NCI-H1694 (cell line): Measurements from ENCODE around the gene RNF10.
A peak's percentile ranks its signal among the peaks of the same experiment; 100 is the strongest.
"Not testable (repeated sequence)": the region's sequence is repeated elsewhere in the genome, so short reads cannot be mapped to it uniquely, and the experiment has no call there.

Source experiments
- DNase-seq: peaks from one replicate; lab custom pipeline; 2025; lab: John Stamatoyannopoulos, UW

Gene RNF10

DNA sequence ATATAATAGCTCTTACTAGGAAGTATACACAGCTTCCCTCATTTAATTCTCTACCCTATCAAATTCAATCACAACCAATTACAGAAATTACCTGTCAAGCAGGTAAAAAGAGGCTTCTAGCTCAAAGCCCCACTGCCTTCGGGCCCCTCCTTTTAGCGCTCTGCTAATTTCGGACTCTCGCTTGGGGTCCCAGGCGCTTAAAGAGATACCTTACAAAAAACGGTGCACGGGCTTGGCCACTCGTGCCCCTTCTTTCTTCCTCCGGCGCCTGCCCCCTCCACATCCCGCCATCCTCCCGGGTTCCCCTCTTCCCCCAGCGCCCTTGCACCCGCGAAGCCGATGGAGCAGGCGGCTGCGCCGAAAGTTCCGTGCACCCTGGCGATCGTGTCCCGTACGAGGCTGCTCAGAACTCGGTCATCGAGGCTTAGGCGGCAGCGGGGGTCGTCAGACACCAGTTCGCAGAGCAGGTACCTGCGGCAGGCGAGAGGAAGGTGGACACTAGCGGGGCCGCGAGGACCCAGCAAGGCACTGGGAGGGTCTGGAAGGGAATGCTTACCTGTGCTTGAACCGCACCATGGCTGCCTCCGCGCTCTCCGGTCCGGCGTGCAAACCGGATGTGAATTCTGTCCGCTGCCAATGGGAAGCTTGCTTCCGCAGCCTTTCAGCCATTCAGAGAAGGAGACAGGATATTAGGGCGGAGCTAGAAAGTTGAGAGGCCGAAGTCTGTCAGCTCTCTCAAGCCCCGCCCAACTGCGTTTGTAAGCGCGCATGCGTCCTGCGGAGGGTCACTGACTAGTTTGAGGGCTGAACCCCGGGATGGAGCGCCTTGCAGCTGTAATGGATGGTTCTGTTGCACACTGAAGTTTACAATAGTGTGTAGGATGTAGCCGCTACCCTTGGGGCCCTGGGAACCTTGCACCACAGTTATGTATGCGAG lies 46.9 kb downstream of the RNF10 start, which contains the start of gene POP5:
Gene POP5, minus strand, starts transcription at position 616 of the 937 bp plus-strand sequence. Its CDS starts 40 bp downstream, at position 576.
- peak; percentile 92 for DNase-seq

DNA sequence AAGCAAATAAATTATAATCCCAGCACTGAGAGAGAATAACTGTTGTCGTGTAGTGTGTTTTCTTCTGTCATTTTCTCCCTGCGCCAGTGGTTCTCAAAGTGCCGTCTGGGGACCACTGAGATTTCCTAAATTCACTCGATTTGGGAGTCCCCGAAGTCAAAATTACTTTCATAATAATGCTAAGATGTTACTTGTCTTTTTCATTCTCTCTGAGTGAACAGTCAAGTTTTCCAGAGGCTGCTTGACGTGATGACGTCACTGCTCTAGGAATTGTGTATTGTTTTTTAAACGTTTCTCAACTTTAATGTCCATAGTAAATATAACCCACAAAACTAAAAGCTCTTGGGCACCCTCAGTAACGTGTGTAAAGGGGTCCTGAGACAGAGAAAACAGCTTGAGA lies 47.8 kb downstream of the RNF10 start:
- DNase-seq: no peak

DNA sequence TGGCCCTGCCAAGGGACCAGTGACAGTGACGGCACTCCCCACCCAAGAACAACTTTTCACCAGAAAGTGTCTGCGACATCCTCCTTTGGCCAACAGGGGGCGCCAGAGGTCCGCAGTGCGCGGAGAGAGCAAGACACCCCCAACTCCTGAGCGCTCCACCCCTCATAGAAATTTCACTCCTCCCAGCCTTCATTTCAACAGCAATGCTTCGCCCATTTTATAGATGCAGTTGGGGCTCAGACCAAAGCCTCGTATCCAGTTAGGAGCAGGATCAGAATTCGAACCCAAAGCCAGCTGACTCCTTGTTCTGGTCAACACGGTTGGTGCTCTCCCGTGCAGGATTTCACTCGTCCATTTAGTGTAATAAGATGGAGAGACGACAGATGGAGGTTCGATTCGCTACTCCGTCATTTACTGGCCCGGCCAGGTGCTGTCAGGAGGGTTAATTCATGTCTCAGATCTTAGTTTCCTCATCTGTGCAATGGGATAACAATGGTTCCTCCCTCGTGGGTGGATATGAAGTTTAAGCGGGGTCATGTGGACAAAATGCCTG lies 49.4 kb downstream of the RNF10 start:
- peak; percentile 63 for DNase-seq

DNA sequence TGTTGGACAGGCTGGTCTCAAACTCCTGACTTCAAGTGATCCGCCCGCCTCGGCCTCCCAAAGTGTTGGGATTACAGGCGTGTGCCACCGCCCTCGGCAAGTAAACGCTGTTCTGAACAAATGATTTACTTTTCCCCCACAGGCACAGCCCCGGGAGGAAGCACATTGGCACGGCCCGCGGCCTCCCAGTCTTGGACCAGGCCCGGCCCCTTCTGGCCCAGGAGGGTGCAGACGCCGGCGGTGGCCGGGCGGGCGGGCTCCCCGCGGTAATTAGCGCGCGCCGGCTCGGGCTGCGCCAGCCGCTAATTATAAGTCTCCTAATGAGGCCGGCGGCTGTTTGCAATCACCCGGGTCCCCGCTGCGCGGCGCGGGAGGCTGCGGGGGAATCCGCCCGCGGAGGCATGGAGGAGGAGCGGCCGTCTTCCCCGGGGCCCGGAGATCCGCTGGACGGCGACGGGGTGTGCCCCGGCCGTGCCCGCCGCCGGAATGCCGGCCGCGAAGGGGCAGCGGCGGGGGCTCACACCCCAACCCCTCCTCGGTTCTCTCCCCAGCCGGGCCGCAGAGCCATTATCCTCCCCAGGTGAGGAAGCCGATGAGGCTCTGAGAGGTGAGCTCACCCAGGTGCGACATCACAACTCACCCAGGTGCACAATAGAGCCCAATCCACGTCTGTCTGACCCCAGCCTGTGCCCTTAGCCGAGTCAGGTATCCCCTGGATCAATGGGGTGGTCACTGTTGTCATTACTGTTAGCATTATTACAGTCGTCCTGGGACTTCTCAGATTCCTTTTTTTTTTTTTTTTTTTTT lies 50.4 kb downstream of the RNF10 start:
- DNase-seq: no peak

DNA sequence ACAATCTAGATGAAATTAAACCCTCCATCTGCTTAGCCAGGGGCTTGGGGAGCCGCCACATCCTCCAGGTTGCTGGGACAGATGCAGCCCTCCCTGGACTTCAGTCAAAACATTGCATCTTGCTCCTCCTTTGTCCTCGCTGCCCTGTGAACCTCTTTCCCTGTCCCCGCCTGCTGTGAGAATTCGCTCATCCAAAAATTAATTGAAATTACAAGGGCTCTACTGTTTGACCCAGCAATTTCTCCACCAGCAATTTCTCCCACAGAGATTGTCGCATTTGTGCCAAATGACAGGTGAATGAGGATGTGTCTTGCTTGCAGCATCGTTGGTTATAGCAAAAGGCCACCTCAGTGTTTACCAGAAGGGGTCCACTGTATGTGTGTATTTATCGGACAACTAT lies 52.0 kb downstream of the RNF10 start:
- no peak for DNase-seq

DNA sequence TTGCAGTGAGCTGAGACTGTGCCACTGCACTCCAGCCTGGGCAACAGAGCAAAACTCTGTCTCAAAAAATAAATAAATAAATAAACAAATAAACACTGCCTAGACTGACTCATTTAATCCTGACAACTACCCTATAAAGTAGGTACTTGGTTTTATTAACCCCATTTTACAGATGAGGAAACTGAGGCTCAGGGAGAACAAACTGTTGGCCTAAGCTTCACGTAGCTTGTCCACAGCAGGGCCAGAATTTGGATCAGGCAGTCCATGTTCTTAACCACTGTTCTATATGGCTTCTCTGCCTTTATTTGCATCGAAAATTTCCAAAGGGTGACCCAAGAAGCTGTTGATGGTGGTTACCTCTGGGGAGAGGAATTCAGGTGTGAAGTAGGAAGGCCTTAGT lies 52.7 kb downstream of the RNF10 start:
- DNase-seq: no peak

DNA sequence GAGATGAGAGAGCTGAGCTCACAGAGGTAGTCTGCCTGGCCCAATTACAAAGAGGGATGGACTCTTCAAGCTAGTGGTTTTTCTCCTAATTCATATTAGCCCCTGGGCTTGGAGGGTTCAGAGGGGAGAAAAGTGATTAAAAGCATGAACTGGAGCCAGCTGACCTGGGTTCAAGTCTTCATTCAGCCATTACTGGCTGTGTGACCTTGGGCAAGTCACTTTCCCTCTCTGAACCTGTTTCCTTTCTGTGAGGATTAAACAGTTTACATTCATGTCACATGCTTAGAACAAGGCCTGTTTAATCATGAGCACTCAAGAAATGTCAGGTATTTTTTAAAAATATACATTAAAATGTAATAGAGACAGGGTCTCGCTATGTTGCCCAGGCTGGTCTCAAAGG lies 54.2 kb downstream of the RNF10 start:
- DNase-seq: no peak

DNA sequence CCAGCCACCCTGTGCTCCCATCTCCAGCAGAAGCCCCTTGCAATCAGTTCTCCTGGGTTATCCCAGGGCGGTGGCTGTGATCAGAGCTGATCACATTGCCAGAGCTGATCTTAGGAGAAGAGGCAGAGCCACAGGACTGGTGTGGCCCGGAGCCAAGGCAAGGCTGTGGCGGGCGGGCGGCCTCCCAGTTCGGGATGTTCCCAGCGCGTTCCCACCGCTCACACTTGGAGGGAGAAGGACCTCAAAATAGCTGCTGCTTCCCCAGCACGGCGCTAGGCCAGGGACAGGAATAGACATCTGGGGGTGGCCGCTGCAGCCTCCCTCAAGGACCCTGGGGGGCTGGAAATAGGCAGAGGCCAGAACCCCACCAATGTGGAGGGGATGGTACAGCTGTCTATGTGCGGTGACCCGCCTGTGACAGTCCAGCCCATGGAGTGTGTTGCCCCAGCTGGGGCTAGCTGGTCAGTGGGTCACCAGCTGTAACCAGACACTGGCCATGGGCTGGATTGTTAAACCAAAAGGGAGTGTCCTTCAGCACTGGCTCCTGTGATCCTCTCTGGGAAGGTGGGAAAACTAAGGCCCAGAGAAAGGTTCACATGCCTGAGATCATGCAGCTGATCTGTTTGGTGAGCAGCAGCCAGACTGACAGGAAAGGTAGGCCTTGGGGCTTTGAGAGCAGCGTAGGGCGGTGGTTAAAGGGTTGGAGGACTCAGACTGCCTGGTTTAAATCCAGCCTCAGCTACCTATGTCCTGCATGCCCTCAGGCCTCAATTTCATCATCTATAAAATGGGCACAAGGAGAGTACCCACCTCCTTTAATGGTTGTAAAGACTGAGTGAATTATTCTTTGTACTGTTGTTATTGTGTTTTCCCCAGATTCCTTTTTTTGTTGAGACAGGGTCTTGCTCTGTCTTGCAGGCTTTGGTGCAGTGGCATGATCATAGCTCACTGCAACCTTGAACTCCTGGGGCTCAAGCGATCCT lies 55.1 kb downstream of the RNF10 start:
- DNase-seq: no peak

DNA sequence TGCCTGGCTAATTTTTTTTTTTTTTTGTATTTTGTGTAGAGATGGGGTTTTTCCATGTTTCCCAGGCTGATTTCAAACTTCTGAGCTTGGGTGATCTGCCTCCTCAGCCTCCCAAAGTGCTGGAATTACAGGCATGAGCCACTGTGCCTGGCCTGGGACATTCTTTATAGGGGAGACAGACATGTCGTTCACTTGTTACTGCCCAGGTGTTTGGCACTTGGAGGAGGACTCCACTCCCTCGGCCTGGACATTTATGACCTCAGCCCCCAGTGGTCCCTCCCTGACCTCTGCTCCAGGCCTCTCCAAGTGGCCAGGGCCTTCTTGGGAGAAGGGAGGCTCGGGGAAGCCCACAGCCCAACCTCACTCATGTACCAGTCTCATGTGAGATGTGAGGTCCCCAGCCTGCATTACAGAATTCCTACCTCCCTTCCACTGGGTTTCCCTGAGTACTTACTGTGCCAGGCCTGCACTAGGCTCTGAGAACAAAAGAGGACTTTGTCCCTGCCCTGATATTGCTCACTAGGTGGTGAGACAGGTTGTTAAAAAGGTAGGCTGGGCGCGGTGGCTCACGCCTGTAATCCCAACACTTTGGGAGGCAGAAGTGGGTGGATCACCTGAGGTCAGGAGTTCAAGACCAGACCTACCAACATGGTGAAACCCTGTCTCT lies 56.7 kb downstream of the RNF10 start:
- no peak for DNase-seq

DNA sequence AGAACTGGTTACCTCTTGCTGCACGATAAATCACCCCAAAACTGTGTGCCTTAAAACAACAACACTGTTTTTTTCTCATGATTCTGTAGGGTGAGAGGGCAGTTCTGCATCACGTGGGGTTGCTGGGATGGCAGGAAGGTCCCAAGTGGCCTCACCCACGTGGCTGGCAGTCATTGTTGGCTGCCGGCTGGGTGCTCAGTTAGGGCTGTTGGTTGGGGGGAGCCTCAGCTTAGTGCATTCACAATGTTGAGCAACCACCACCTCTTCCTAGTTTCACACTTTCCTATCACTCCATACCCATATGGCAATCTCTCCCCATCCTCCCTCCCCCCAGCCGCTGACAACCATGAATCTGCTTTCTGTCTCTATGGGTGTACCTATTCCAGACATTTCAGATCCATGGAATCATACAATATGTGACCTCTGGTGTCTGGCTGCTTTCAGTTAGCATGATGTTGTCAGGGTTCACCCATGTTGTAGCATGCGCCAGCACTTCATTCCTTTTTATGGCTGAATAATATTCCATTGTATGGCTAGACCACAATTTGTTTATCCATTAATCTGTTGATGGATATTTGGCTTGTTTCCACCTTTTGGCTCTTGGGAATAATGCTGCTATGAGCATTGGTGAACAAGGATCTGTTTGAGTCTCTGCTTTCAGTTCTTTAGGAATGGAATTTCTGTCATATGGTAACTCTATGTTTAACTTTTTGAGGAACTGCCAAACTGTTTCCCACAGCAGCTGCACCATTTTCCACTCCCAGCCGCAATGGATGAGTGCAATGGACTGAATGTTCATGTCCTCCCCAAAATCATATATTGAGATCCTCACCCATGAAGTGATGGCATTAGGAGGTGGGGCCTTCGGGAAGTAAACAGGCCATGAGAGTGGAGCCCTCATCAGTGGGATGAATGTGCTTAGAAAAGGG lies 58.2 kb downstream of the RNF10 start:
- no peak for DNase-seq

DNA sequence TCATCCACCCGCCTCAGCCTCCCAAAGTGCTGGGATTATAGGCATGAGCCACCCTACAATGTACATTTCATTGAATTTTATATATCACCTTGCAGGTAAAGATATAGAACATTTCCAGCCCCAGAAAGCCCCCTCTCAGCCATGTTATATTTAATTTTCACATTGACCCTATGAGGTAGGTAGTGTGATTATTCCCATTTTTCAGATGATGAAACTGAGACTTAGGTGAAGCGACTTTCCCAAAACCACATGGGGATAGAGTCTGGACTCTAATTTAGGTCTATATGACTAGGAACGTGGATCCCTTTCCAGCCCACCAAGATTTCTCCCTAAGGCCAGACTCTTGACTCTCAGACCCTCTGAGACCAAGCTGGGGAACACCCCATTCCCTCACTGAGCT lies 62.7 kb downstream of the RNF10 start:
- DNase-seq: no peak

DNA sequence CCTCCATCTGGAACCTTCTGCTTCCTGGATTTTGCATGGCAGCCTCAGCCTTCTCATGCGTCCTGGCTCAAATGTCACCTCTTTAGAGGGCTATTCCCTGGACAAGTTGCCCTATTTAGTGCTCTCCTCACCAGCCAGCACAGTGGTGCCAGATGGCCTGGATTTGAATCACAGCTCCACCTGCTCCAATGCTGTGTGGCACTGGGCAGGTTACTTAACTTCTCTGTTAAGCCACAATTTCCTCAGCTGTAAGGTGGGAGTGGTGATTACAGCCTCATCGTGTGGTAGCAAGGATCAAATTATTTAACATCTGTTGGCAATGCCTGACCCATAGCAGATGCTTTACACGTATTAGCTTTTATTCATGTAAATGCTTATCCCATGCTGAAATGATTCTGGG lies 63.7 kb downstream of the RNF10 start:
- no peak for DNase-seq

DNA sequence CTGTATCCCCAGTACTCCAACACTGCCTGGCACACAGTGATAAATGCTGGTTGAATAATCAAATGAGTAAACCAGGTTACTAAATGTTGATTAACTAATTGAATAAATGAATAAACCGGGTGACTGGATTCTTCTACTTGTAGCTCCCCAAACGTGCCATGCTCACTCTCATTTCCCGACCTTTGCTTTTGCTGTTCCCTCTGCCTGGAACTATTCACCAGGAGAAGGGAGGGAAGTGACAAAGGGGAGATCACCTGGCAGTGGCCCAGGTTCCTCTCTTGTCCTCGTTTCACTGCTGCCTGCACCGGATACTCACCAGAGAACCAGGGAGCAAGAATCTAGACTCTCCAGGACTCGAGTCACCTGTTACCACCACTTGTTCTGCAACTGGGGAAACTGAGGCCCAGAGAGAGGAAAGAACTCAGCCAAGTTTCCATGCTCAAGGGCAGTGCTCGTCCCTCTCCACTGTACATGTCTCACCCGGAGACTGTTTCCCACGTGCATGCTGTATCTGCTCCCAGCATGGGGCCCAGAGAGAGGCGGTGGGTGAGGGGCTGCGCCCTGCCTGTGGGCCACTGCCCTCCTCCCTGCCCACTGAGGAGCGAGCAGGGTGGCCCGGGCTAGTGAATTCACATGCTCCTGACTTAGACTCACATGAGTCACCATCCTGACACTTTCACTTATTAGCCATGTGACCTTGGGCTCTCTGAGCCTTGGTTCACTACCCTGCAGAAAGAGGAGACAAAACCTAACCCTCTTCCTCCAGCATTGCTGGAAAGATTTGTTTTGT lies 64.7 kb downstream of the RNF10 start:
- no peak for DNase-seq

DNA sequence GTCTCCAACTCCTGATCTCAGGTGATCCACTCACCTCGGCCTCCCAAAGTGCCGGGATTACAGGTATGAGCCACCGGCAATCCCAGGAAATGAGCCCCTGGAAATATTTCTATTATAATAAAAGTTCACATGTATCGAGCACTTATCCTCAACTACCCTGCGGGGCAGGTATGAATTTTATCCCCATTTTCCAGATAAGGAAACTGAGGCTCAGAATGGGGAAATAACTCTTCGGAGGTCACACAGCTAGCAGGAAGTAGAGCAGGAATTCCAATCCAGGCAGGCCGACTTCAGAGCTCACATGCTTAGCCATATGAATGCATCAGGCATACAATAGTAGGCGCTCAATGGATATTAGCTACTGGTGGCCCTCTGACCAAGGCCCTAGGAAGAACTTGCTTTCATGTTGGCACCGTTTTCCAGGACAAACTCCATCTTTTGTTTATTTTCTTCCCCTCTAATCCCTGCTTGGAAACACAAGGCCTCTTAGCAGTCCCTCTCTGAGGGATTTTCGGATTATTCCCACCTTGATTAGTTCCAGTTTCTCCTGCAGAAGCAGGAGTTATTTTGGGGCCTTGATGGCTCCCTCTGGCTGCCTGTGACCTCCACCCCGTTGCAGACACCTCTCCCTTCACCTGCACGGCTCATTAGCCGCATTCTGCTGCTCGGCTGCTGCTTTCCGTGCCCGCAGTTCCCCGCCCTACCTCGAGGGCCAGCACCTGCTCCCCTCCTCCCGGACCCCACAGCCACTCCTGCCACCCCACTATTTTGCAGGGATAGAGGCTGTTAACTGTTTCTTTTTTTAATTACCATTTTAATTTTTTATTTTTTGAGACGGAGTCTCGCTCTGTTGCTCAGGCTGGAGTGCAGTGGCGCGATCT lies 65.8 kb downstream of the RNF10 start:
- DNase-seq: no peak

DNA sequence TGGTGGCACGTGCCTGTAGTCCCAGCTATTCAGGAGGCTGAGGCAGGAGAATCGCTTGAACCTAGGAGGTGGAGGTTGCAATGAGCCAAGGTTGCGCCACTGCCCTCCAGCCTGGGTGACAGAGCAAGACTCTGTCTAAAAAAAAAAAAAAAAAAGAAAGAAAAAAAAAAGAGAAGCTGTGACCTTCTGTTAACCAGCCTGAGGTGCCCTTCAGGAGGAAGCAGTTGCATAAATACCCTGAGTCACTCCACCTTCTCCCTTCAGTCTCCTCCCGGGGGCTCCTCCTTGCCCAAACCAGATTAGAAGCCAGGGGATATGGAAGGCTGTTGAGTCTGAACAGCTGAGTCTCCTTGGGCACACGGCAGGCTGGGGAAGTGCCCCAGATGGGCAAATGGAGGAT lies 68.3 kb downstream of the RNF10 start:
- DNase-seq: not testable (repeated sequence)

DNA sequence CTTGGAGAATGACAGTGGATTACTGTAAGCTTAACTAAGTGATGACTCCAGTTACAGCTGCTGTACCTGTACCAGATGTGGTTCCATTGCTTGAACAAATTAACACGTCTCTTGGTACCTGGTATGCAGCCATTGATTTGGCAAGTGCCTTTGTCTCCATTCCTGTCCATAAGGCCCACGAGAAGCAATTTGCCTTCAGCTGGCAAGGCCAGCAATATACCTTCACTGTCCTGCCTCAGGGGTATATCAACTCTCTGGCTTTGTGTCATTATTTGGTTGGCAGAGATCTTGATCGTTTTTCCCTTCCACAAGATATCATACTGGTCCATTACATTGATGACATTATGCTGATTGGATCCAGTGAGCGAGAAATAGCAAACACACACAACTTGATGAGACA lies 76.4 kb downstream of the RNF10 start:
- DNase-seq: no peak

DNA sequence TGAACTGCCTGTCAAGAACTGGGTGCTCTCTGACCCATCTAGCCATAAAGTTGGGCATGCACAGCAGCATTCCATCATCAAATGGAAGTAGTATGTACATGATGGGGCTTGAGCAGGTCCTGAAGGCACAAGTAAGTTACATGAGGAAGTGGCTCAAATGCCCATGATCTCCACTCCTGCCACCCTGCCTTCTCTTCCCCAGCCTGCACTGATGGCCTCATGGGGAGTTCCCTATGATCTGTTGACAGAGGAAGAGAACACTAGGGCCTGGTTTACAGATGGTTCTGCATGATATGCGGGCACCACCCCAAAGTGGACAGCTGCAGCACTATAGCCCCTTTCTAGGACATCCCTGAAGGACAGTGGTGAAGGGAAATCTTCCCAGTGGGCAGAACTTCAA lies 77.4 kb downstream of the RNF10 start:
- not testable (repeated sequence) for DNase-seq

DNA sequence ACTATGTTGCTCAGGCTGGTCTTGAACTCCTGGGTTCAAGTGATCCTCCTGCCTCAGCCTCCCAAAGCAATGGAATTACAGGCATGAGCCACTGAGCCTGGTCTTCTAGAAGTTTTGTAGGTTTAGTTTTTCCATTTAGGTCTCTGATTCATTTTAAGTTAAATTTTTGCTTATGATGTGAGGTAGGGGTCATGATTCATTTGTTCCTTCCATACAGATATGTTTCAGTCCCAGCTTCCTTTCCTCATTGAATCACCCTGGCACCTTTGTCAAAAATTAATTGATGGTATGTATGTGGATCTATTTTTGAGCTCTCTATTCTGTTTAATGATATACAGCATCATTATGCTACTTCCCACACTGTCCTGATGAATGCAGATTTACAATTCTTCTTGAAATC lies 80.7 kb downstream of the RNF10 start:
- no peak for DNase-seq
